NCI-H526 treated with DMSO at 0.1 percent for 48 hours (cell line): ENCODE data around the gene PPP2R3C.
"Not testable (repeated sequence)": the region's sequence is repeated elsewhere in the genome, so short reads cannot be mapped to it uniquely, and the experiment has no call there.

Source experiments
- DNase-seq: peaks from one replicate; lab custom pipeline; 2025; lab: John Stamatoyannopoulos, UW

Gene PPP2R3C

DNA sequence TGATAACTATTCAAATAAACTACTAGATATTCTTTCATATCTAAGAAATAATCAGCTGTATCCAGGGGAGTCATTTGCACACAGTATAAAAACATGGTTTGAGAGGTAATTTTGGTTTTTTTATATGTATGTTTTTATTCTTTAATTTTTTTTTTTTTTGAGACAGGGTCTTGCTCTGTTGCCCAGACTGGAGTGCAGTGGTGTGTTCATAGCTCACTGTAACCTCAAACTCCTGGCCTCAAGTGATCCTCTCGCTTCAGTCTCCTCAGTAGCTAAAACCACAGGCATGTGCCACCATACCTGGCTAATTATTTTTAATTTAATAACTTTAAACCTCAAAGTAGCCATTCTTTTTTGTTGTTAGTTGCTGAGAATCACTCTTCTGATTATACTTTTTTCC, 2.3 kb upstream of the PPP2R3C start:
- no peak for DNase-seq

DNA sequence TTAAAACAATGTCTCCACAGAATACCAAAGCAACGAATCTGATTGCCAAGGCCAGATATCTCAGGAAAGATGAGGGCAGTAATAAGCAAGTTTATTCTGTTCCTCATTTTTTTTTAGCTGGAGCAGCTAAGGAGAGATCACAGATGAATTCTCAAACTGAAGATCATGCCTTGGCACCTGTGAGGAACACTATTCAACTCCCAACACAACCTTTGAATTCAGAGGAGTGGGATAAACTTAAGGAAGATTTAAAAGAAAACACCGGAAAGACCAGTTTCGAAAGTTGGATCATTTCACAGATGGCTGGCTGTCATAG, 1.6 kb upstream of the PPP2R3C start:
- DNase-seq = no peak

DNA sequence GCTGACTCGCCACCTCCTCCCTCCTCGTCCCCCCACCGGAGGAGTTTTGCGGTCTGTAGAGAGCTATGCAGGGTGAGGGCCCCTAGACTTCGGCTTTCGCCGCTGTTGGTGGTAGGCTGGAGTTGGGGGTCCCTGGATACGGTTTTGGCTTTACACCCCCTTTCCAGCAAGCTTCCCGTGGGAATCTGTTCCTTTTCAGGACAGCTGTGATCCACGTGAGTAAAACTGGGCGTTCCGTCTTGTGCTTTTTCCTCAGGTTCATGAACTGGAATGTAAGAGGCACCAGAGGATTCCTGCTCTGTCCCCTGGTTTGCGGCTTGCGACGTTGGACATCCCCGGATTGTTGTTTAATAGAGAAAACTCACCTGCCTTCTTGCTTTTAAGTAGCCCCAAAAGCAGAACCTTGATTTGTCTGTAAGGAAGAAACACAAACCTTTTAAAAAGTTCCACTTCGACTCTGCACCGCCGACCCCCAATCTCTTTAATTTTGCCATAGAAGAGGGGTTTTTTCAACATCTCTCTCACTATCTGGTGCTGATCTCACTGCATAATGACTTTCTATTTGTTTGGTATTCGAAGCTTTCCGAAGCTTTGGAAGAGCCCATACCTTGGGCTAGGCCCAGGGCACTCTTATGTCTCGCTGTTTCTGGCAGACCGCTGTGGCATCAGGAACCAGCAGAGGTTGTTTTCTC, 1.1 kb upstream of the PPP2R3C start:
- peak; percentile 46 for DNase-seq

DNA sequence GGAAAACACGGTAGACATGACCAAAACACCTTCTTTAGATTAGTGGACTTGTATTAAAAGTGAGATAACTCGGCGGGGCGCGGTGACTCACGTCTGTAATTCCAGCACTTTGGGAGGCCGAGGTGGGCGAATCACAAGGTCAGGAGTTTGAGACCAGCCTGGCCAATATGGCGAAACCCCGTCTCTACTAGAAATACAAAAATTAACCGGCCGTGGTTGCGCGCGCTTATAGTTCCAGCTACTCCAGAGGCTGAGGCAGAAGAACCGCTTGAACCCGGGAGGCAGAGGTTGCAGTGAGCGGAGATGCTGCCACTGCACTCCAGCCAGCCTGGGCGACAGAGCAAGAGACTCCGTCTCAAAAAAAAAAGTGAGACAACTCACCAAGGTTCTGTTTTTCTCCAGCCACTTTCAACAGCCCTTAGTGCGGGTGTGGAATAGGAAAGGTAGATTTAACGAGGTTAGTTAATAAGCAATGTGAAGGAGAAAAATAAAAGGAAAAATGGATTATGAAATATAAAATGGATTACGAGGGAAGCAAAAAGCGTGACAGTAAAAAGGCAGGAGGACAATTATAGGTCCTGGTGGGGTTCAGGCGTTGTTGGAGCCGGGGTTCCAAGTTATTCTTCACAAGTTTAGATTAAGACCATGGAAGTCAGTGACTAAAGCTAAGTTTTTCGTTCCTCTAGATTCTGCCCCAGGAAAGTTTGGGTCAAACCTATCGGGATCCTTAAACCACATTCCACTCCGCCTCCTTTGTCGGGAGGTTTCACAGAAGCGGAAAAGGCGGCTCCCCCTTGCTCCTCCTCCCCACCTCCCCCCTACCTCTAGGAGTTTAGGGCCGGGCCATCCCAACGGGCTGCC, 534 bp downstream of the PPP2R3C start:
- DNase-seq = peak; percentile 52

DNA sequence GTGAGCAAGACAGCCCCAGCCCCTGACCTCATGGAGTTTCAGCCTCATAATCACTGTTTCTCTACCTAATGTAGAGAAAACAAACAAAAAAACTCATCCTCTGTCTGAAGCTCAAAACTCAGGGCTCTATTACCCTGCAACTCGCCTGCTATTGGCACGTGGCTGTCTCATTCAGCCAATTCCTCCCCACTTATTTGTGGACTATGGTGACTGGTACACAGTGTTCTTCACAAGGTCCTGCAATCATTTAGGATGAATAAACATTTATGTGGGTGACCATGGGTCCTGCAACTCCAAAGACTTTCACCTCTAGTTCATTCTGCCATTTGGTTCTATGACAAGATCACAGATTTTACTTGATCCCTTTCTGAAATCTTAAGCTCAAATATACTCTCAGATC, 4.7 kb downstream of the PPP2R3C start:
- DNase-seq = no peak

GRCh38 chr14:35116242-35116641, 5.5 kb downstream of the PPP2R3C start:
- DNase-seq = no peak

DNA sequence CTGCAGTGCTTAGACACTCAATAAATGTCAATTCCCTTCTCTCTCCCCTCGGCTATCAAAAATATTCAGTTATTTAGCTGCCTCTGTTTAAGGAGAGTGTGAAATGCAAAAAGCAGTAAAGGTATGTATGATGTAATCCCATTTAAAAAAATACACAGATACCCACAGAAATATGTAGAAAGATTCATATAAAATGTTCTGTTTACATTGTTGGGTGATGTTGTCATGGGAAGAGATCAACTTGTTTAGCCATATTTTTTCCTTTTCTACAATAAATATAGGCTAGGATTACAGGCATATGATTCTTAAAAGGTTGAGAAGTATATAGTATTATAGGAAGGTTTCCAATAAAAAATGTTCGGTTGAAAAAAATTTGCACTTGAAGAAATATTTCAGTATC, 7.8 kb downstream of the PPP2R3C start:
- no peak for DNase-seq

- no peak for DNase-seq
Measured at GRCh38 chr14:35113308-35113950, 8.4 kb downstream of the PPP2R3C start.

DNA sequence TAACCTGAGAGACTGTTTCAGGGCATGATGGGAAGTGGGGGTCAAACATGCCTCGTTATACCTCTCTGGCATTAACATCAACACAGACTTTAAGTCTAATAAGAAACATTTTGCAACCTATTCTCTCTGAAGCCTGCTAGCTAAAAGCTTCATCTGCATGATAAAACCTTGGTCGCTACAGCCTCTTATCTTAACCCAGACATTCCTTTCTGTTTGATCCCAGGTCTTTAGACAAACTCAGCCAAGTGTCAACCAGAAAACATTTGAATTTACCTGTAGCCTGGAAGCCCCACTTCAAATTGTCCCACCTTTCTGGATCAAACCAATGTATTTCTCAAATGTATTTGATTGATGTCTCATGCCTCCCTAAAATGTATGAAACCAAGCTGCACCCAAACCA, 9.1 kb downstream of the PPP2R3C start:
- no peak for DNase-seq

DNA sequence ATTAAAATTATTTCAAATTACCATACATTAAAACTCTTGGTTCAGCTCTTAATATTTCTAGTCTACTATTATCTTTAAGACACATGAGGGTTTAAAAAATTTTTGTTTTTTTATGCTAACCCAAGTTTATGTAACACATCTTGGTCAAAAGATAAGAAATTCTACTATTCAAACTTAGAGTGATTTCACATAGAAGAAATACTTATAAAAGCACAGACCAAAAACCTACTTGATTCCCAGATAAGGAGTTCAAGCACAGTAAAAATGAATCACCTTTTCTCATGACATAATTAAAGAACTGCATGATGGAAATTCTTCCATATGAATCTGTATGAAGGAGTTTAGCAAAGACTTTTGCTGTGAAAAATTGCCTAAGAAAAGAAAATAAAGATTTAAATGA, 13.9 kb downstream of the PPP2R3C start:
- DNase-seq = no peak

DNA sequence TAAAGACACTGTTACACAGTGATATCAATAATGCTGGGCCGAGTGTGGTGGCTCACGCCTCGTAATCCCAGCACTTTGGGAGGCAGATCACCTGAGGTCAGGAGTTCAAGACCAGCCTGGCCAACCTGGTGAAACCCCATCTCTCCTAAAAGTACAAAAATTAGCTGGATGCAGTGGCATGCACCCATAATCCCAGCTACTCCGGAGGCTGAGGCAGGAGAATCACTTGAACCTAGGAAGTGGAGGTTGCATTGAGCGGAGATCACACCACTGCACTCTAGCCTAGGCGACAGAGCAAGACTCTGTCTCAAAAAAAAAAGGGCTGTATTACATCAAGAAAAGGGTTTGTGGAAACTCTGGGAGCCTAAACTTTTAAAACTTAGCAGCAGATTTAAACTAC, 27.1 kb downstream of the PPP2R3C start:
- DNase-seq = not testable (repeated sequence)

GRCh38 chr14:35088514-35088913, 33.3 kb downstream of the PPP2R3C start:
- no peak for DNase-seq

DNA sequence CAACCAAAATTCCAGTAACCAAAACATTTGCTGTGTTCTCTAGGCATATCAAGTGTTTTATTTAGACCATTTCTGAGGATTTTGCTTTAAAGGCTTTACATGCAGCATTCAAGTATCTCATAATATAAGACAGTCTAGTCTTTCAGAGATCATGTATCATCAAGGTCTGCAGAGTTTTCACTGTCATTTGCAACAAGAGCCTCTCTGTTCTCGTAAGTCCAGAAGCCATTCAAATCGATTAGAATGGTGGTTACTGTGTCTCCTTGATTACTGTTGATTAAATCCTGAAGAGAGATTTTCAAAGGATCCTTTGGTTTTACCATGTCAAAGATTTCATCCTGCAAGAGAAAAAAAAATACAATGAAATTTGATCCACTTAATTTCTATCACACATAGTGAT, 36.3 kb downstream of the PPP2R3C start:
- DNase-seq = no peak

- DNase-seq = no peak
Measured at GRCh38 chr14:35083530-35084150, 38.1 kb downstream of the PPP2R3C start.

DNA sequence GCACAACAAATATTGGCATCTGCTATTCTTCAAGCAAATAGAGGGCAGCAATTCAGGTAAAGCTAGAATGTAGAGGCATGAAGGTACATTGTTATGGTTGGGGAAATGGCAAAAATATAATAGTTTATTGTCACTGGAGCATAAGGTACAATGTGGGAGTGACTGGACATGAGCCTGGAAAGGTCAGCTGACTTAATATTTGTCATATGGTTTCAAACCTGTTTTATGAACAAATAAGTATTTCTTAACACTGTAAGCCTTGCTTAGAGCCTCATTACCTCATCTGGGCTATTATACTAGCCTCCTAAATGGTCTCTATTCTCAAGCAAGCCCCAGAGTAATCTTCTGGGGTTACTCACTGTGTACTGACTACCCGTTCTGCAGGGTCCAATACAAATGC, 42.0 kb downstream of the PPP2R3C start:
- DNase-seq = no peak

DNA sequence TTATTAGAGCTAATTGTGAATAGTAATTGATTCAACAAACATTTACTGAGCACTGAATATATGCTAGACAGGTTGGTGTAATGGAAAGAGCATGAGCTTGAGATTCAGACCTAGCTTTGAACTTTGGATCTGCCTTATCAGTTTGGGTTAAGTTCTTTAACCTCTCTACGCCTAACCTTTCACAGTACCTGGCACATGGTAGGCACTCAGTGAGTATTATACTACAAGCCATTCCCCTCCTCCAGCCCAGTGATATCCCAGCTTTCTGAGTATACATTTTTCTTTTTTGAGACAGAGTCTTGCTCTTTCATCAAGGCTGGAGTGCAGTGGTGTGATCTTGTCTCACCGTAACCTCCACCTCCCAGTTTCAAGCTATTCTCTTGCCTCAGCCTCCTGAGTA, 43.7 kb downstream of the PPP2R3C start:
- no peak for DNase-seq

DNA sequence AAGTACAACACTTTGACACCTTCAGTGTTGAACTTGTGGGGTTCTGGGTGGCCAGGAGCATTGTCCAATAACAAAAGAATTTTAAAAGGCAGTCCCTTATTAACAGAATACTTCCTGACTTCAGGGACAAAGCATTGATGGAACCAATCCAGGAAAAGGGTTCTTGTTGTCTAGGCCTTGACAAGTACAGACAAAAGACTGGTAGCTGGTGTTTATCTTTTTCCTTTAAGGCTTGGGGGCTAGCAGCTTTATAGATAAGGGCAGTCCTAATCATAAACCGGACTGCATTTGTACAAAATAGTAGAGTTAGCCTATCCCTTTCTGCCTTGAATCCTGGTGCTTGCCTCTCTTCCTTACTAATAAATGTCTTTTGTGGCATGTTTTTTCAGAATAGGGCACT, 48.3 kb downstream of the PPP2R3C start:
- DNase-seq = no peak

- DNase-seq = no peak
Measured at GRCh38 chr14:35072226-35072625, 49.6 kb downstream of the PPP2R3C start.

DNA sequence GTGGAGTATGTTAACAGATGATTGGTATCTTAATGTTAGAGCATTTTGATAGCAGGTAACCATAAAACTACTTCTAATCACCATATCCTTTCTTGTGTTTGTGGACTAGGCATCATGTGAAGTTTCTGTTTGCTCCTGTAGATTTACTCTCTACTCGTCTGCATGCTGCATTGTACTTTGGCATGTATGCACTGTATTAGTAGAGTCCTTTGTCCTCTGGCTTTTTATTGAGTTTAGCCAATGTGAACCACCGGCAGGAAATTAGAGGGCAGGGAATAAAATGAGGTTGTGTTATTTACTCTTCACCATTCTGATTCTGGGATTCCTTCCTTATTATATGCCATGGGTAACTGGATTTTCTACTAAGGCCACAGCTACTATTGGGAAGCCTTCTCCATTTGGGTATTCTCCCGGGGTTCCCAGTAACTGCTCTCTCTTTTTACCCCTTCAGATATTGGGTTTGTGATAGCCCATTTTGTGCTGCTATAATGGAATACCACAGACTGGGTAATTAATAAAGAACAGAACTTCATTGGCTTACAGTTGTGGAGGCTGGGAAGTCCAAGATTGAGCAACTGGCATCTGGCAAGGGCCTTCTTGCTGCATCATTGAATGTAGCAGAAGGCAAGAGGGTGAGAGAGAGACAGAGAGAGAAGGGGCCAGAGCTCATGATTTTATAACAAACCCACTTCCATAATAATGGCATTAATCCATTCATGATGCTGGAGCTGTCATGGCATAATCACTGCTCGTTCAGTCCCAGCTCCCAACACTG, 53.4 kb downstream of the PPP2R3C start:
- DNase-seq = no peak

GRCh38 chr14:35065731-35066130, 56.1 kb downstream of the PPP2R3C start:
- DNase-seq = not testable (repeated sequence)

DNA sequence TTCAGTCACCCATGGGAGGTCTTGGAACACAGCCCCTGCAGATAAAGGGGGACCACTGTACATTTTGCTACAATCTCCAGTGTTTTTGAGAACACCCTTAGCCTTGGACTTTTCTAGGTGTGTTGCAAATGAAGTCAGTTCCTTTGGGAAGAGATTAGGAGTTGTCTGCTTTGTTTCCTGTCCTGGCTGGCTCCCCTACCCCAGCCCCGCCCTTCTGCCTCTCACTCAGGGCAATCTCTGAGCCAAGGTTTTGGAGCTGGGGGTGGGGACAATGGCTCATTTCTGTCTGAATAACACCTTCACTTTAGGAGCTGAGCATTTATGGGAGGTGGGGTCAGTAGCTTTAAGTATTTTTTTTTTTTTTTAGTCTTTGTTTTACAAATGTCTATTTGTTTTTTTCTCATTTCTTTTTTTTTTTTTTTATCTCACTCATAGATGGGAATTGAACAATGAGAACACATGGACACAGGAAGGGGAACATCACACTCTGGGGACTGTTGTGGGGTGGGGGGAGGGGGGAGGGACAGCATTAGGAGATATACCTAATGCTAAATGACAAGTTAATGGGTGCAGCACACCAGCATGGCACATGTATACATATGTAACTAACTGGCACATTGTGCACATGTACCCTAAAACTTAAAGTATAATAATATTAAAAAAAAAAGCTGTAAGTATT, 60.5 kb downstream of the PPP2R3C start:
- DNase-seq = not testable (repeated sequence)
